GM23248 (cell line): Measurements from ENCODE around the gene PRG2.
"Not testable (repeated sequence)": the region's sequence is repeated elsewhere in the genome, so short reads cannot be mapped to it uniquely, and the experiment has no call there.

Source experiments
- EZH2 ChIP-seq: fragments of 200-600 bp; sonication (generic); IDR thresholded peaks from 2 replicates; pipeline ENCODE4 v1.6.1; 2018; ENCODE audit warnings: antibody characterized with exemption, mild to moderate bottlenecking; ENCODE audit not compliant: insufficient read depth, poor library complexity, severe bottlenecking
- EZH2phosphoT487 ChIP-seq: fragments of 200-600 bp; sonication (generic); IDR thresholded peaks from 2 replicates; pipeline ENCODE4 v1.6.1; 2018; ENCODE audit warnings: antibody characterized with exemption, moderate library complexity, mild to moderate bottlenecking, low read depth; ENCODE audit not compliant: insufficient read depth

GRCh38 chr11:57361420-57361819 is 29.0 kb downstream of the PRG2 start:
- not testable (repeated sequence) for TF ChIP-seq EZH2, EZH2phosphoT487
